HK-2 (cell line): ENCODE data around the gene NTHL1.

ENCODE experiments used
- DNase-seq: peaks from one replicate; pipeline ENCODE4 v3.0.0-alpha.2; 2018; ENCODE audit not compliant: unreplicated experiment

Gene NTHL1

DNA sequence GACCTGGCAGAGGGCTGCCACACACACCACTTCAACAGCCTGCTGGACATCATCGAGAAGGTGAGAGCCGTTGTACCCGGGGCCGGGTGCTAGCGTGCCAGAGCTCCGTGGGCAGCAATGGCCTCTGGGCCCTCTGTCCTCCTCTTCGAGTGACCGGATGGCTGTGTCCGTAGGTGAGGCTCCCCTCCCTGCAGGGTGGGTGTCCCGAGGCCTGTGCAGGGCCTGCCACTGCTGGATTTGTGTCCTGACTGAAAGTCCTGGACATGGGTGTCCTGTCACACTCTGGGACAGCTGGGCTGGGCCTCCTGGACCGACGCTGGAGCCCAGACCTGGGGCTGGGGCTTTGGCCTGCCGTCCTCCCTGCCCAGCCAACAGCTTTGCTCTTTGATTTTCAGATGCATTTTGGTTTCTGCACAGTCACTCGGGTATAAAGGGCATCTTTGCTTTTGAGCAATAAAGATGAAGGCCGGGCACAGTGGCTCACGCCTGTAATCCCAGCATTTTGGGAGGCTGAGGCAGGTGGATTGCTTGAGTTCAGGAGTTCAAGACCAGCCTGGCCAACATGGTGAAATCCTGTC is 16.8 kb upstream of the NTHL1 start:
- DNase-seq: no peak

GRCh38 chr16:2063861-2064260 is 16.2 kb upstream of the NTHL1 start:
- no peak for DNase-seq

- no peak for DNase-seq
These were observed 15.2 kb upstream of the NTHL1 start for GRCh38 chr16:2062801-2063200.

DNA sequence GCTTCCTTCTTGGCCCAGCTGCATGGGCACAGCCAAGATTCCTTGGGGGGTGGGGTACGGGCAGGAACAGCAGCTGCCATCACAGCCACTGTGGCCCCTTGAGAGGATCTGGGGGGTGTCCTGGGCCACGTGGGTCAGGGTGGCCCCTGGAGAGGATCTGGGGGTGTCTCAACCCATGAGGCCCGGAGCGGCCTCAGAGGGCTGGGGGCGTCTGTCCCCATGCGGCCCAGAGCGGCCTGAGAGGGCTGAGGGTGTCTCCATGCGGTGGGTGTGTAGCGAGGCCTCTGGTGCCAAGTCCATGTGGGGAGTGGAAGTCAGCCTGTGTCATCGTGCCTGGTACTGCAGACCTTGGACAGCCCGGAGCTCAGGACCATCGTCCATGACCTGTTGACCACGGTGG is 13.9 kb upstream of the NTHL1 start:
- DNase-seq: no peak

DNA sequence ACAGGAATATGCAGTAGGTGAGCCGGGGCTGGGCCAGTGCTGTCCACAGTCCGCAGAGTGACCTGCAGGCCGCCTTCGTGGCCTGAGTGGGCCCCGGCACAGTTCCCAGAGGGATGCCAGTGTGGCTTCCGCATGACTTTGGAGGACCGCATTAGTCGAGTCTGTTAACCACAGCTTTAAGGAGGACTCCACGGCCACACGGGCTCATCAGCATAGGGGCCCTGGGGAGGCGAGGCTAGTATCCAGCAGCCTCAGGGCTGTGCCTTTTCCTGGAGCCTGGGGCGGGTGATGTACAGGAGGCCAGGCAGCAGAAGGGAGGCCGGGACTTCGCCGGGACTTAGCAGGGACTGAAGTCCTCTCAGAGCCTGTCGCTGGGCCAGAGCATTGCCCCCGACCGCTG is 13.4 kb upstream of the NTHL1 start:
- no peak for DNase-seq

GRCh38 chr16:2060346-2060745 is 12.7 kb upstream of the NTHL1 start:
- no peak for DNase-seq

DNA sequence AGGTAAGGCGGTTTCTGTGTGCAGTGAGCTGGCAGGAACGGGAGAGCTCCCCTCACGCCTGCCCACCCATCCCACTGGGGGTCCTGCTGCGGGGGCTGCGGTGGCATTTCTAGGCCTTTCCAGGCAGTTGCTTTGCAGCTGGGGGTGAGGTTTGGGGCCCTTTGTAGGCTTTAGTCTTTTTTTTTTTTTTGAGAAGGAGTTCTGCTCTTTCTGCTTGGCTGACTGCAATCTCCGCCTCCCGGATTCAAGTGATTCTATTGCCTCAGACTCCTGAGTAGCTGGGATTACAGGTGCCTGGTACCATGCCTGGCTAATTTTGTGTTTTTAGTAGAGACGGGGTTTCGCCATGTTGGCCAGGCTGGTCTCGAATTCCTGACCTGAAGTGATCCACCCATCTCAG is 11.2 kb upstream of the NTHL1 start:
- DNase-seq: no peak

GRCh38 chr16:2058420-2058819 is 10.8 kb upstream of the NTHL1 start:
- no peak for DNase-seq

DNA sequence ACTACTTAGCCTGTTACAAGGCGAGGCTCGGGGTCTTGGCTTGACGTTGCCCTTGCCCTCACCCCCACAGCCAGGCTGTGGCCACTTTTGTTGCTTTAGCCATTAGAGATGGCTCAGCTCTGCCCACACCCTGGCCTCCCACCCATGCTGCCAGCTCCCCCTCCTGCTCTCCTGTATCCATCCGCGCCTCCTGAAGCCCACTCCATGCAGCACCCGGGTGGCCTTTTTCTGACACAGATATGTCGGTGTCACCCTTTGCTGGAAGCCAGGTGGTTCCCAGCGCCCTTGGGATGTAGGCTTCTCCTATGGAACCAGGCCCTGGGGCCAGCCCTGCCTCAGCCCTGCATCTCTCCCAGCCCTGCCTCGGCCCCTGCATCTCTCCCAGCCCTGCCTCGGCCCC is 9.8 kb upstream of the NTHL1 start:
- no peak for DNase-seq

DNA sequence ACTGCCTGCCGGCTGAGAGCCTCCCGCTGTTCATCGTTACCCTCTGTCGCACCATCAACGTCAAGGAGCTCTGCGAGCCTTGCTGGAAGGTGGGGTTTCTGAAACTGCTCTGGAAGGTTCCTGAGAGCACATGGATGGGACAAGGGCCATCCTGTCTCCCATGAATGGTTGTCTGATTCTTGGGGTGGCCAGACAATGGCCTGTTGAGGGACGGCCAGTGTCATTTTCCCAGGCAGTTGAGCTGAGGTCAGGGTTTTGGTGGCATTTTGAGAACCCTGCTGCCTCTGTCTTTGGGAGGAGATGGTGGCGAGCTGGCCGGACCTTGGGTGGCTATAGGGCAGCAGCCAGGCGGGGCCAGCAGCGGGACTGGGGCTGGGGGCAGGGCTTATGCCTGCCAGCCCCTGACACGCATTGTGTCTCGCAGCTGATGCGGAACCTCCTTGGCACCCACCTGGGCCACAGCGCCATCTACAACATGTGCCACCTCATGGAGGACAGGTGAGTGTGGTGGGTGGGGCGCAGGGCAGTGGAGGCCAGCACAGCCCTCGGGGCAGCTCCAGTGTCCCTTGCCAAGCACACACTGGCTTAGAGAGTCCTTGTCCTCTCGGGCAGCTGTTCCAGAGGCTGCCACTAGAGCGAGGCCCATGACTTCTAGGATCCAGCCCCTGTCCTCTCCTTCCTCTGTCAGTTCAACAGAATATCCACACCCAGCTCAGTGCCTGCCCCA is 9.2 kb upstream of the NTHL1 start:
- DNase-seq: no peak

GRCh38 chr16:2056077-2056476 is 8.4 kb upstream of the NTHL1 start:
- DNase-seq: no peak

GRCh38 chr16:2054543-2055245 is 7.1 kb upstream of the NTHL1 start:
- no peak for DNase-seq

DNA sequence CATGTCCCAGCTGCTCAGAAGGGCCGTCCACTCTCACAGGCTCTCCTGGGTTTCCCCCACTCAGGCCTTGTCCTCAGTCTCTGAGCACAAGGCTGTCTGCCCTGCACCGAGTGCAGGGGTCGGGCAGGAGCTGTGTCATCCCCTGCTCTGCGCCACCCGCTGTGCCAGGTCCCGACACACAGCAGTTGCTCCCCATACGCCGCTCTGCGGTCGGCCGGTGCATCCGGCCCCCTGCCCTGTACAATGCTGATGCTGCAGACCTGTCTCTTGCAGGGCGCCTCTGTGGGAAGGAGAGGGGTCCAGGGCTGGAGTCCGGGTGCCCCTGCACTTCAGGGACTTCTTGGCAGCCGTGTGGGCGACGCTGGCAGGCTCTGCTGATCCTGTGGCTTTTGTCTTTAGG is 6.3 kb upstream of the NTHL1 start:
- no peak for DNase-seq

GRCh38 chr16:2053211-2053610 is 5.6 kb upstream of the NTHL1 start:
- DNase-seq: no peak

DNA sequence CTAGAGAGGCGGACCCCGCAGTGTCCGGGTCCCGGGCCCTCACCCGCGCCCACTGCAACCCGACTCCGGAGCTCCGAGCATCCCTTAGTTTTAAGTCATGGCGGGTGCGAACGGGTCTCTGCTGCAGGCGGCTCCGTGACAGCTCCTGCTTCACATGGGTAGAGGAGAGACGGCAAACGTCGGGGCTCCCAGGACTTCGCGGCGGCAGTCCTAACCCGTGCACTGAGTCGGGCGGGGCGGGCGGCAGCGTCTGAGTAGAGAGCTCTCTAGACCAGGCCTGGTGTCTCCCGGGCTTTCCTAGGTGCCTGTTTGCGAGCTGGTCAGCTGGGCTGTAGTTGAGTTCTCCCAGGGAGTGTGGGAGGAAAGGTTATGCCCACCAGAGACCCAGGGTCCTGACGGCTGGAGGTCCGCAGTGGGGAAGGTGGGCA is 496 bp upstream of the NTHL1 start:
- no peak for DNase-seq

GRCh38 chr16:2046893-2047329 is 723 bp downstream of the NTHL1 start:
- no peak for DNase-seq

DNA sequence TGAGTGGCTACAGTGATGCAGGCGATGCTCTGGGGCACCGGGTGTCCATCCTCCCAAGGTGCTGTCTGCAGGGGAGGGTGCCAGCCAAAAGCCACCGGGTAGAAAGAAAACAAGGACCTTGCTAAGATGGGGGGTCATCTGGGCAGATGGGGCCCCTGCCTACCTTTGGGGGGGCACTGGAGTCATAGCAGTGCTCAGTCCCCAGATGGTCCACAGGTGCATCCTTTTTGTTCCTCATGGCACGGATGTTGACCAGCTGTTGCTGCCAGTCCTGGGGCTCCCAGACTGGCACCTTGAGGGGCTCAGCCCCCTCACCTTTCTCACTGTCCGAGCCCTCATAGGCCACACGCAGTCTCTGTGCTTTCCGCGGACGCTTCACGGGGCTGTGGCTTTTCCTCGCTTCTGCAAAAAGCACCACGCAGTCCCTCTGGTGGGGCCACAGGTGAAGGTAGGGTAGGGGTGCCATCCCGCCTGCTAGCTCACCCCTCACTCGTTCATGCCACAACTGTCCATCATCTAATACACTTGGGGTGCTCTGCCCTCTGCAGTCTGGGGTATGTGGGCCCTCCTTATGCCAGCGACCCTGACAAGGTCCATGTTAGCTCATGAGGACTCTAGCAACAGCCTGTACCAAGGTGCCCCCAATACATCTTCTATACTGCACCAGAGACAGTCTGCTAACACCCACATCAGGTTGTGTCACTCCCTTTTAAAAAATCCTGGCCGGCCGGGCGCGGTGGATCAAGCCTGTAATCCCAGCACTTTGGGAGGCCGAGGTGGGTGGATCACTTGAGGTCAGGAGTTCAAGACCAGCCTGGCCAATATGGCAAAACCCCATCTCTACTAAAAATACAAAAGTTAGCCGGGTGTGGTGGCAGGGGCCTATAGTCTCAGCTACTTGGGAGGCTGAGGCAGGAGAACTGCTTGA is 1.4 kb downstream of the NTHL1 start:
- no peak for DNase-seq

DNA sequence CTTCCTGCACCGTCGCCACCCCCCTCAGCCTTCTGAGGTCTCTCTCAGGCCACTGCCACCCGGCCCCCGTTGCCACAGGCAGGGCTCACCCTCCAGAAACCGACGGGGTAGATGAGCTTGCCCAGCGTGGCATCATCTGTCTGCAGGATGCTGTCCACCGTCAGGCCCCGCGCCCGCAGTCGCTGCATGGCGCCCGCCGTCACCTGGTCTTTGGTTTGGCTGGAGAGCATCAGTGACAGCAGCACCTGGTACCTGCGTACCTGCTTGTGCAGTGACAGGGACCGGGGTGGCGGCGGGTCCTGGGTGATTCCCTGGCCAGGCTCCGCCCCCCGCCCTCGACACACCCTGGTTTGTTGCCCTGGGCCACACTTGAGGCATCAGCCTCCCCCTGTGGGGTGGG is 3.1 kb downstream of the NTHL1 start:
- DNase-seq: no peak

GRCh38 chr16:2043667-2044451 is 3.8 kb downstream of the NTHL1 start:
- no peak for DNase-seq

DNA sequence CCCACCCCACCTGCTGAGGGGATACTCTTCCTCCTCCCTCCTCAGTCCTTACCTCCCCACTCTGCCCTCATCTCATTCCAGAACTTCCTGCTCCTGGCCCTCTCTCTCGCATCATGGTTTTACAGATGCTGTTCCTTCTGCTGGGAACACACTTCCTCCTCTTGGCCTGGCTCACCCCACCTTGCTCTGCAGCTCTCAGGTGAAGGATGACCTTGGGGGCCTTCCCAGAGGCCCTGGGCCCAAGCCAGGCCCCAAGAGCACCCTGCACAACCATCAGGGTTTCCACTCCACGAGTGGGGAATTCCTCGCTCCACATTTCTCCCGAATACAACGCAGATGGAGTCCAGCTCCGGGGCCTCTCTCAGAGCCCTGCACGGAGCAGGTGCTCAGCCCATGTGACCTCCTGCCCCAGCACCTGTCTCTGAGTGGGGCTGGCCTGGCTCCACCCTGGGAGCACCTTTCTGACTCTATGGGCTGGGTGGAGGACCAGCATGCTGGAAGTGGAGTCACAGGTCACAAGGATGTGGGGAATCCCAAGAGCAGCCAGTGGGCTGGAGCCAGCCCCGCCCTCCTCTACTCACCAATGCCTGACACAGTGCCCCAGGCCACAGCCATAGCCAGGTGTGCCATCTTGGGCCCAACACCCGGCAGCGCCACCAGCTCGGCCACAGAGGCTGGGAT is 4.5 kb downstream of the NTHL1 start:
- DNase-seq: no peak
